Sigmoid colon (tissue), 4 donors: ENCODE data around the gene BCL6B.

Experiments used
- CTCF ChIP-seq, 4 experiments: fragments of 450-650 bp in 3 of 4; fragments of 200-600 bp in 1 of 4; IDR thresholded peaks; one replicate each; pipeline ENCODE4 v1.5.1; 2016 to 2019; ENCODE audit warnings: antibody characterized with exemption in 4 of 4, mild to moderate bottlenecking in 3 of 4, moderate library complexity in 2 of 4
- POLR2A ChIP-seq, 2 donors: fragments of 450-650 bp; IDR thresholded peaks; one replicate each; pipeline ENCODE4 v1.6.1; 2016; ENCODE audit warnings: antibody characterized with exemption in 2 of 2, mild to moderate bottlenecking in 2 of 2, moderate library complexity in 2 of 2
- POLR2AphosphoS5 ChIP-seq, 4 donors: sonication (generic); formaldehyde crosslinking; IDR thresholded peaks; one replicate each; pipeline ENCODE4 v1.6.1; 2017; ENCODE audit warnings: antibody characterized with exemption in 4 of 4

GRCh38 chr17:7014261-7014994, 8.4 kb upstream of the BCL6B start:
- TF ChIP-seq POLR2A (IDR thresholded peaks at IDR 0.05) (peak; percentile 71 to 92), CTCF (IDR thresholded peaks at IDR 0.05) (peak in 2 of 4 experiments; percentile 35 to 87), POLR2AphosphoS5 (IDR thresholded peaks at IDR 0.05) (peak; percentile 91 to 96 (median 96))
